Central memory CD4-positive, alpha-beta T cell (primary cell): Measurements from ENCODE around the gene SLC7A14.

Experiments
- DNase-seq: peaks from one replicate; pipeline ENCODE4 v3.0.0; 2022

SLC7A14 gene

GRCh38 chr3:170532573-170532972 is 53.3 kb downstream of the SLC7A14 start:
- no peak for DNase-seq

- DNase-seq = no peak
Measured at GRCh38 chr3:170531657-170532335, 54.1 kb downstream of the SLC7A14 start.

- no peak for DNase-seq
Measured at GRCh38 chr3:170531054-170531453, 54.8 kb downstream of the SLC7A14 start.

- no peak for DNase-seq
Measured at GRCh38 chr3:170529912-170530311, 56.0 kb downstream of the SLC7A14 start.

GRCh38 chr3:170529346-170529745 is 56.5 kb downstream of the SLC7A14 start:
- no peak for DNase-seq

- DNase-seq = no peak
Measured at GRCh38 chr3:170528726-170529125, 57.1 kb downstream of the SLC7A14 start.

GRCh38 chr3:170524073-170524472 is 61.8 kb downstream of the SLC7A14 start:
- DNase-seq = no peak

- no peak for DNase-seq
Measured at GRCh38 chr3:170523248-170523647, 62.6 kb downstream of the SLC7A14 start.

- no peak for DNase-seq
Measured at GRCh38 chr3:170522201-170522600, 63.7 kb downstream of the SLC7A14 start.

- no peak for DNase-seq
Measured at GRCh38 chr3:170520996-170521395, 64.9 kb downstream of the SLC7A14 start.

- DNase-seq = no peak
Measured at GRCh38 chr3:170517242-170517945, 68.5 kb downstream of the SLC7A14 start.

GRCh38 chr3:170513642-170514041 is 72.2 kb downstream of the SLC7A14 start:
- no peak for DNase-seq

GRCh38 chr3:170511371-170511770 is 74.5 kb downstream of the SLC7A14 start:
- no peak for DNase-seq

GRCh38 chr3:170508839-170509238 is 77.0 kb downstream of the SLC7A14 start:
- DNase-seq = no peak

GRCh38 chr3:170508291-170508690 is 77.6 kb downstream of the SLC7A14 start:
- DNase-seq = no peak

GRCh38 chr3:170507063-170507462 is 78.8 kb downstream of the SLC7A14 start:
- no peak for DNase-seq

GRCh38 chr3:170506556-170506955 is 79.3 kb downstream of the SLC7A14 start:
- no peak for DNase-seq

GRCh38 chr3:170502297-170502696 is 83.6 kb downstream of the SLC7A14 start:
- no peak for DNase-seq

GRCh38 chr3:170500995-170501394 is 84.9 kb downstream of the SLC7A14 start:
- DNase-seq = no peak

GRCh38 chr3:170500462-170500861 is 85.4 kb downstream of the SLC7A14 start:
- no peak for DNase-seq

GRCh38 chr3:170499562-170500156 is 86.2 kb downstream of the SLC7A14 start:
- DNase-seq = no peak

GRCh38 chr3:170497207-170498095 is 88.4 kb downstream of the SLC7A14 start:
- no peak for DNase-seq

- DNase-seq = no peak
Measured at GRCh38 chr3:170496868-170497140, 89.1 kb downstream of the SLC7A14 start.
